ENCODE data around the gene GPX7.
A peak's percentile ranks its signal among the peaks of the same experiment; 100 is the strongest.
"Not testable (repeated sequence)": the region's sequence is repeated elsewhere in the genome, so short reads cannot be mapped to it uniquely, and the experiment has no call there.

GPX7 gene

DNA sequence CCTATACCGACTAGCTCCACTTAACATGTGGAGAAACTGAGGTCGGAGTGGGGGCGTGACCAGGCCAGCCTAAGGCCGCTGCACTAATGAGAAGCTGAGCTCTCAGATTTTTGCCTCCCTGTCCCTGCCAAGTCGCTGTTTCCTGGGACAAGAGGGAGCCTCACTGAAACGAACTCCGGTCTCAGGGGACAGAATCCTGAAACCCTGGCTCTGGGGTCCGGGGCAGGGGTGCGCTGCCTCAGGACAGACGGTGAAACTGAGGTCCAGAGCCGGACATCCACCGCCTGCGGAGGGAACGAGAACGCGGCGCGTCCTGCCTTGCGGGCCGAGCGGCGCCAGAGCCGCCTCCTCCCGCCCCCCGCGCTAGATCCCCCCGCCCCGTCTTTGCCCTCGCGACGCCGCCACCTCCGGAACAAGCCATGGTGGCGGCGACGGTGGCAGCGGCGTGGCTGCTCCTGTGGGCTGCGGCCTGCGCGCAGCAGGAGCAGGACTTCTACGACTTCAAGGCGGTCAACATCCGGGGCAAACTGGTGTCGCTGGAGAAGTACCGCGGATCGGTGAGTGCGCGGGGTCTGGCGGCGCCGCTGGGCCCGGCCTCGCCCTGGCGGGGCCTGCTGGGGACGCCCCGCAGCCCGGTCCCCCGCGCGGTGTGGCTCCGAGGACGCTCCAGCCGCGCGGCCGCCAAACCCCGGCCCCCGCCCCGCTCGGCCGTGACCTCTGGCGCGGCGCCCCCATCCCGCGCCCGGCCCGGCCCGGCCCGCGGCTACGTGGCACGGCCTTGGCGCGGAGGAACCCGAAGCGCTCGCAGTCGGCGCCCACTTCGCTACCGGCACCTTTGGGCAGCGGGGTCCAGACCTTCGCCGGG lies at the start of gene GPX7:
Gene GPX7, plus strand, starts transcription at position 381 of the 865 bp plus-strand sequence. Its CDS starts 39 bp downstream, at position 420.
- DNase-seq (ENCODE audit: low read depth in 1 of 2, low spot score in 1 of 2) = peak; percentile 32 to 38

DNA sequence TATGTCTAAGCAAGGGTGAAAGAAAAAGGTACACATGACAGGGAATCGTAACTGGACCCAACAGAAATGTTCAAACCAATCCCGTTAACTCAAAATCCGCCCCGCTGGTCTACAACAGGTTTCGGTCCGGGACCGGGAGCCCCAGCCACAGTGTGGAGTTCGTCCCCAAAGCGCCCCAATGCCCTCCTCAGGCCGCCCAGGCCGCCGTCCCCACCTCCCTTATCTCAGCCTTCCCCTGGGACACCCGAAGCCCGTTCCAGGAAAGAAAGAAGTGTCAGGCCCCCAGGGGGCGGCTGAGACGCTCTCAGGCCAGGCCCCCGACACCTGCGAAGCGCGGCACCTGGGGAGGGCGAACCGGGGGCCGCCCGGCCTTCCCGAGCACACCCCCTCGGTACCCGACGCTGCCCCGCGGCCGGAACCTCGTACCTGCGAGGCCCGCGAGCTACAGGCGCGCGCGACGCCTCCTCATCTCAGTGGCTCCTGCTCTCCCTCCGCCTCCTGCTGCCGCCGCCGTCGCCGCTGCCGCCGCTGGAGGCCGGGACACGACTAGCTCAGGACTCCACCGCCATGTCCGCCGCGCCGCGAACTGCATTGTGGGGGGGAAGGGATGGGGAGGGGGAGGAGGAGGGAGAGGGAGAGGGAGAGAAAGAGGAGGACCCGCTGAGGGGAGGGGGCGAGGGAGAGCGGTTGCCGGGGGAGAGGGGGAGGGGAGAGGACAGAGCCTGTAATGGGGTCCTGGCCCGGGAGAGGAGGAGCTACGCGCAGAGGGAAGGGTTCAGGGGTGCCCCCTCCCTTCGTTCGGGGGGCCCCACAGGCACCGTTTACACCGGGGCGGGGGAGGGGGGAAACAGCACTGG lies 49.4 kb upstream of the GPX7 start, which contains the start of gene TUT4:
Gene TUT4, minus strand, starts transcription at position 588 of the 857 bp plus-strand sequence. CDS start 26,812 bp downstream, outside the sequence.
- peak; percentile 51 to 63 for DNase-seq (ENCODE audit: low read depth in 1 of 2, low spot score in 1 of 2)

GRCh38 chr1:52553362-52554266 lies 48.6 kb upstream of the GPX7 start:
- peak; percentile 76 to 83 for DNase-seq (ENCODE audit: low read depth in 1 of 2, low spot score in 1 of 2)

GRCh38 chr1:52554267-52554640 lies 47.9 kb upstream of the GPX7 start:
- DNase-seq (ENCODE audit: low read depth in 1 of 2, low spot score in 1 of 2) = no peak

GRCh38 chr1:52554756-52555155 lies 47.4 kb upstream of the GPX7 start:
- DNase-seq (ENCODE audit: low read depth in 1 of 2, low spot score in 1 of 2) = no peak

DNA sequence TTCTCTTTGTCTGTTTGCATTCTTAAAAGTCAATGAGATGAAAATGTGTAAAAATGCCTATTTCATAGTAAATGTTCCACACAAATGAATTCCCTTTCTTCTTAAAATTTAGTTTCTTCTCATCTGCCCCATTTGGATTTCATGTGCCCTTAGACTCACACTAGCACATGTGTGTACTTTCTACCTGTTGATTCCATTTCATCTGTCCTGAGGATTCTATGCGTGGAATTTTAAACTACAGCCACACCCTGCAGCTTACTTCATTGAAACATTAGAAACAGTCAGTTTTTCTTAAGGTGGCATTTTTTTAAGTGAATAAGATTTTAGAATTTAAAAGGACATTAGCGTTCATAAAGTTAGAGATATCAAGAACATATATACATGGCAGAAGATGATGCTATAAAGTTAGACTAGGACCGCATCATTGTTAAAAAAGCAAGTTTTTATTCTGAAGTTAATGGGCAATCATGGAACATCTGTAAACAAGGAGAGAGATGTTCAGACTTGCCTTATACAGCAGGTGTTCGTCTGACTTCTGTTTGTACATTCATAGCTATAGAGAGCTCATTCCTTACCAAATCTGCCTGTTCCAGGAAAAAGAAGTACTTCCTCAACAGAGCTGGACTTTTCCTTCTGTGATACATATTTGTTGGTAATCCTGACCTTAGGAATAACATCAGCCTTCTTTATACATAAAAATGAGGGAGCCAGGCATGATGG lies 45.4 kb upstream of the GPX7 start:
- DNase-seq (ENCODE audit: low read depth in 1 of 2, low spot score in 1 of 2) = no peak

- DNase-seq (ENCODE audit: low read depth in 1 of 2, low spot score in 1 of 2) = no peak
These were observed 43.2 kb upstream of the GPX7 start for GRCh38 chr1:52558941-52559340.

DNA sequence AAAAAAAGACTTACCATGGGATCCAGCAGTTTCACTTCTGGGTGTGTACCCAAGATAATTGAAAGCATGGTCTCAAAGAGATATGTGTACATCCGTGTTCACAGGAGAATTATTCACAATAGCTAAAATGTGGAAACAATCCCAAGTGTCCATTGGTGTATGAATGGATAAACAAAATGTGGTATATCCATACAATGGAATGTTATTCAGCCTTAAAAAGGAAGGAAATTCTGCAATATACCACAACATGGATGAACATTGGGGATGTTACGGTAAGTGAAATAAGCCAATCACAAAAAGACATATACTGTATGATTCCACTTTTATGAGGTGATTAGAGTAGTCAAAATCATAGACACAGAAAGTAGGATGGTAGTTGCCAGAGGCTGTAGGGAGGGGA lies 42.3 kb upstream of the GPX7 start:
- no peak for DNase-seq (ENCODE audit: low read depth in 1 of 2, low spot score in 1 of 2)

GRCh38 chr1:52562766-52563165 lies 39.4 kb upstream of the GPX7 start:
- no peak for DNase-seq (ENCODE audit: low read depth in 1 of 2, low spot score in 1 of 2)

DNA sequence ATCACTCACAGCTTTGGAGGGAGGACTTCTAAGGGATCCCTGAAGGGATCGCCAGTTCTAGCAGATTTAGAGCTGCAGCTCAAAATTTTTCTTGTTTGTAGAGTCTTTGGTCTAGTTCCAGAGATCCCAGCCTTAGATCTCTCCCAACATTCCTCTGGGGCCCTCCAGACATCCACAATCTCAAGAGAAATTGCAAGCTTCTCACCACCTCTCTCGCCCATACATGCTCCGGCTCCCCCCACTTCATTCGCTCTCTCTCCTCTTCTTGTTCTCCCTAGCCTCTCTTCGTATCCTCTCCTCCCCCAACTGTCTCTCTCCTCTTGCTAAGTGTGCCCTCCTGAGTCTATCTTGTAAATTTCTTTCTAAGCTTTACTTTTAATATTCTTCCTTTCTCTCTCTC lies 34.2 kb upstream of the GPX7 start:
- DNase-seq (ENCODE audit: low read depth in 1 of 2, low spot score in 1 of 2) = no peak

- DNase-seq (ENCODE audit: low read depth in 1 of 2, low spot score in 1 of 2) = no peak
These were observed 32.5 kb upstream of the GPX7 start for GRCh38 chr1:52569449-52570210.

- no peak for DNase-seq (ENCODE audit: low read depth in 1 of 2, low spot score in 1 of 2)
These were observed 30.4 kb upstream of the GPX7 start for GRCh38 chr1:52571783-52572182.

GRCh38 chr1:52572387-52572786 lies 29.8 kb upstream of the GPX7 start:
- DNase-seq (ENCODE audit: low read depth in 1 of 2, low spot score in 1 of 2) = no peak

DNA sequence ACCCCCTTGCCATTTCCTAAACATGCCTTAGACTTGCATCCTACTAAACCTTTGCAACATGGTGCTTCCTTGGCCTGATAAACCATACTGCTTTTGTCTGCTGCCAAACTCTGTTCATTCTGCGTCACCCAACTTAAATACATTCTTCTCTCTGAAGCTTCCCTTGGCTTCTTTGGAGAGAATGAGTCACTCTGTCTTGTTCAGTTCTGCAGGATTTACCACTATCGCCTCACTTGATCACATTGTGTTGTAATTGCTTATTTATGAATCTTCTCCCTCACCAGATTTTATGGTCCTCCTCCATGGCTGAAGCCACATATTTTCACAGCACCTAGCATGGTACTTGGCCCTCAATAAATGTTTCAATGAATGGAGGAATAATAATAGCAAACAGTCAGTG lies 27.6 kb upstream of the GPX7 start:
- no peak for DNase-seq (ENCODE audit: low read depth in 1 of 2, low spot score in 1 of 2)

- no peak for DNase-seq (ENCODE audit: low read depth in 1 of 2, low spot score in 1 of 2)
These were observed 26.1 kb upstream of the GPX7 start for GRCh38 chr1:52576074-52576473.

- DNase-seq (ENCODE audit: low read depth in 1 of 2, low spot score in 1 of 2) = not testable (repeated sequence)
These were observed 24.1 kb upstream of the GPX7 start for GRCh38 chr1:52578066-52578465.

- DNase-seq (ENCODE audit: low read depth in 1 of 2, low spot score in 1 of 2) = no peak
These were observed 22.8 kb upstream of the GPX7 start for GRCh38 chr1:52579415-52579814.

DNA sequence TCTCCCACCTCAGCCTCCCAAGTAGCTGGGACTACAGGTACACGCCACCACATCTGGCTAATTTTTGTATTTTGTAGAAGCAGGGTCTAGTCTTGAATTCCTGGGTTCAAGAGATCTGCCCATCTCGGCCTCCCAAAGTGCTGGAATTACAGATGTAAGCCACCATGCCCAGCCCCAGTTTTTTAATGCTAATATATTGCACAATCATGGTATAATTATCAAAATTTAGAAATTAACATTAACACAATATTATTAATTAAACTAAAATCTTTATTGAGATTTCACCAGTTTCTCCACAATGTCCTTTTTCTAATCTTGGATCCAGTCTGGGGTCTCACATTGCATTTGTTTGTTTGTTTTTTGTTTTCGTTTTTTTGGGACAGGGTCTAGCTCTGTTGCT lies 21.9 kb upstream of the GPX7 start:
- DNase-seq (ENCODE audit: low read depth in 1 of 2, low spot score in 1 of 2) = no peak

DNA sequence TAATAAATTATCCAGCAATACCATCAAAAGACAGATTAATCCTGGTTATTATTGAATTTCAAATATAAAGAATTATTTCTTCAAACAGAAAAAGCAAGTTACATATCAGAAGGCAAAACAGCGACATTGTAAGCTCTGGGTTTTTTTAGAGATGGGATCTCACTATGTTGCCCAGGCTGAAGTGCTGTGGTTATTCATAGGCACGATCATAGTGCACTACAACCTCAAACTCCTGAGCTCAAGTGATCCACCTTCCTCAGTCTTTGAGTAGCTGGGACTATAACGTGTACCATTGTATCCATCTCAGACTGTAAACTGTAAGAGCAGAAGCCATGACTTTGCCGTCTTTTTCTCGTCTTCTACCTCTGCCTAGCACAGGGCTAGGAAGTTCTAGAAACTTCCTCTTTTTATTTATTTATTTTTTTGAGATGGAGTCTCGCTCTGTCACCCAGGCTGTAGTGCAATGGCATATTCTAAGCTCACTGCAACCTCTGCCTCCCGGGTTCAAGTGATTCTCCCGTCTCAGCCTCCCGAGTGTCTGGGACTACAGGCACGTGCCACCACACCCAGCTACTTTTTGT lies 20.0 kb upstream of the GPX7 start:
- DNase-seq (ENCODE audit: low read depth in 1 of 2, low spot score in 1 of 2) = no peak

Data from activated T-helper 1 cell treated with anti-CD3 and anti-CD28 coated beads, Interleukin-2, amount 50 U/mL, for 16 hours (primary cell).